Right ventricle myocardium inferior (tissue), 1 donor: ENCODE measurements around the gene FBXO34. TPM values are rescaled to one million over a fixed set of nuclear protein-coding genes. Genes with fewer than 3 reads are reported as not detected.

Experiments used
- ATAC-seq: fragments of 200-7000 bp; cut with Tn5 transposase; one replicate; pipeline ENCODE4 v1.9.1; 2020; ENCODE audit warnings: mild to moderate bottlenecking, moderate library complexity
- DNase-seq: peaks from one replicate; pipeline ENCODE4 v3.0.0; 2021; ENCODE audit errors: missing footprints
- intact Hi-C: fragments of 100-400 bp; cut with DNase I; formaldehyde crosslinking; loops from one replicate; pipeline ENCODE4 v1.11.0; 2022
- total RNA-seq: library from RNA; stranded (reverse); fragmentation: NEBNext Ultra II Directional; extraction: Animal tissue kit (Norgen Biotek cat#: 25700); gene quantifications from one replicate; pipeline ENCODE4 v1.2.1, GENCODE V29; 2021
- donor health status: DM: no; HTN: yes; CAD: no; lungs with severe emphysema.

Gene FBXO34
- total RNA-seq, 1 donor from 2014 or later = 24.5 TPM

DNA sequence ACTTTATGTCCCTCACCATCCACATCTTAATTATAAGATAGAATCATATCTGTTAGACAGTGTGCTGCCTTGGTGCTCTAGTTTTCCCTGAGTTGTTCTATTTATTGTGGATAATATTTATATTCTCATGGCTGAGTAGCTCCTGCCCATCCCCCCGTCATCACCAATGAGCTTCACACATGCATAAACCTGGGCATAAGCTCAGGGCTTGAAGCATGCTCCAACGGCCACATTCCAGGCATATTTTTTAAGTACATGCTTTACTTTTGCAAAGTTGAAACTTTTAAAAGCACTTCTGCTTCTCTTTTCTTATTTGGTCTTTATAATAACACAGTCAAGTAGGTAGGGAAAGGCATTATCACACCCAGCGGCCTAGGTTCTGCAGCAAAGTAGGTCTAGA is 3.4 kb upstream of the FBXO34 start:
- no peak for DNase-seq
- ATAC-seq = no peak
- intact Hi-C loops = no loop called here

DNA sequence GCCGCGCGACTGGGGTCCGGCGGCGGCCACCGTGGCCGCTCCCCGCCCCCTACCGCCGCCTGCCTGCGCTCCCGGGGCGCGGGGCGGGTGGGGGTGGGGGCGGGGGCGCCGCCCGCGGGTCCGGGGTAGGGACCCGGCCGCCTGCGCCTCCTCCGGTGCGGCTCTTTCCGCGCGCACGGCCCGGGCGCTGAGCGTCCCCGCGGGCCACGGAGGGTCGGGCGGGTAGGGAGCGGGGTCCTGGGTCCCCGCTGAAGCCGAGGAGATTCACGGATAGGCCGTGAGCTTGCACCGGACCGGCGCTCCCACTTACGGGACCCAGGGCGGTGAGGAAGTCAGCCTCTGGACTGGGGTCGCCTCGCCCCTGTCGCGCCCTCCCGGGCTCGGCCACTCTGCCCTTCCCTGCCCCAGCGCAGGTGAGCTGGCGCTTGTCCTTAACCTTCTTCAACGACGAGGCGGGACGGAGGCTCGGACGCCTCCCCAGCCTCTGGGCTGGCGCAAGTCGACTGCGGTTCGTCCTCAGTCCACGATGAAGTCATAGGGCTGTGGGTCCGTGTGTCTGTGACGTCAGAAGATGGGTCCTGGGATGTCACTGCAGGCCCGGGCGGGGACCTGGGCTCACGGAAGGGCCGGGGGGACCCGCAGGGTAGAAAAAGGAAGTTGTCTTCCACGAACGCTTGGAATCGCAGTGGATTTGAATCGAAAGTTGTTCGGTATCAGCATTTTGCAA is 514 bp downstream of the FBXO34 start:
- intact Hi-C loops = loop anchor here (1.0 to 10.0 kb wide), 5 partner anchors 31 to 217 kb away; partner anchors contain the start of genes ATG14 and MAPK1IP1L
- DNase-seq (peak; percentile 78), ATAC-seq (peak; percentile 38)

DNA sequence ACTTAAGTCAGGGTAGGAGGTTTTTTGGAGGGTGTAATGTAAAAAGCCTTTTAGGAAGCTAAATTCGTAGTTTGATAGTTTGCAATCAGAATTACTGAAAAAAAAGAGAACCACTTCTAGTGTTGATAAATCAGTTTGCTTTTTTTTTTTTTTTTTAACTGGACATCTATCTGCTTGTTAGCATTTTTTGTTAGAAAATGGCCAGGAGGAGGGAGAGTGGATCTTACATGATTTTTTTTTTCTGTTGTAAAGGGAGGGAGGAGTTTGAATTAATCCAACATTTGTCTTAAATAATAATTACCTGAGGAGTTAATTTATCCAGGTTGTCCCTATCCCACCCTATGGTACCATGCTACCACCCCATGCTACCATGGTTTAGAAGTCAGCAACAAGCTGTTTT is 1.2 kb downstream of the FBXO34 start:
- ATAC-seq = no peak
- intact Hi-C loops = loop anchor here (2.0 to 10.0 kb wide), 3 partner anchors 30 to 218 kb away; partner anchors contain the start of genes ATG14 and MAPK1IP1L
- no peak for DNase-seq

DNA sequence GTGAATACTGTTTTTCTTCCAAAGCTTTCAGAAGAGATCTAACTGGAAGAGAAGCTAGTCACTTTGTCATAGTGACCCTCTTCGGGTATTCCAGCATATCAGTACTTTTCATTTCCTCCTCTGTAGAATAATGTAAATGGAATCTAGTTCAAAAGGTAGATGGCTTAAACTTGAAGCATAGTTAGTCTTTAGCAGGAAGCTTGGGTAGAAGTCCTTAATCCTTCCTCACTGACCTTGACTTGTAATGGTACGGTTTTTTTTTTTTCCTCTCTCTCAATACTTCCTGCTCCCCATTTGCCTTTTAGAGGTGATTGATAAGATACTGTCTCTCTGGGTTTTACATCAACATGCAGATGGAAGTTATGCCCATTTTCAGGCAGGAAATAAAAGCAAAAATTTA is 1.7 kb downstream of the FBXO34 start:
- no peak for DNase-seq
- intact Hi-C loops = loop anchor here (2.0 to 10.0 kb wide), 3 partner anchors 30 to 218 kb away; partner anchors contain the start of genes ATG14 and MAPK1IP1L
- ATAC-seq = no peak

DNA sequence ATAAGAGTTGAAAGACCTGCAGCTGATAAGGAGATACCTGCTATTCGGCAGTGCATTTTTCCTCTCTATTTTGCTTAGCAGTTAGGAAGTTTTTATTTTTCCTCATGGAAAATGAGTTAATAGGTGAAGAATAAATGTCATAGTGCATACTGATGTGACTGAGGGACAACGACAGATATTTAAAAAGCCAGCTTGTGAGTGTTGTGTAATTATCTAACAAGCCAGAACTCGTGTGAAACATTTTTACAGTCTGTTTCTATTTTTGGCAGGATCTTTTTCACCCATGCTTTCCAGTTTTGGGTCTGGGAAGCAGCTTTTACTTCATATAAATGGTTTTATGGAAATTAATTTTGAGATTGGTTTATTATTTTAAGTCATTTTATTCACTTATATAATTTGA is 2.9 kb downstream of the FBXO34 start:
- ATAC-seq = no peak
- intact Hi-C loops = loop anchor here (5.0 to 10.0 kb wide), 2 partner anchors 138 to 219 kb away; partner anchors contain the start of genes ATG14 and MAPK1IP1L
- DNase-seq = no peak

DNA sequence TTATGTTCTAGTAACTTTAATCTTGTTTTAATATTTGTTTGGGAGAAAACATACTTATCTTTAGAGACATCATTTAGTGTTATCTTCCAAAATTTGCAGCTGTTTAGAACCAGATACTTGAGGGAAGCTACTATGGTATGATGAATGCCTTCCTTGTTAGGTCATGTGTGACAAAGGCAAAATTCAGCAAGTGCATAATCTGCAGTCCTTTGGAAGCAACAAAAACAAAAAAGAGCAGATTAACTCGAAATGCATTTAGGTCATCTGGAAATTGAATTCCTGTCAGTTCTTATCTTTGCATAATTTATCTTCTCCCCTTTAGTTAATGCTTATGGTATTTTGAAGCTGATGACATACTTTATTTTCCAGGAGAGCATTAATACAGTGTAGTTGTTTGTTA is 3.5 kb downstream of the FBXO34 start:
- ATAC-seq (no peak), DNase-seq (no peak)
- intact Hi-C loops = loop anchor here (5.0 to 10.0 kb wide), 2 partner anchors 138 to 220 kb away; partner anchors contain the start of genes ATG14 and MAPK1IP1L

DNA sequence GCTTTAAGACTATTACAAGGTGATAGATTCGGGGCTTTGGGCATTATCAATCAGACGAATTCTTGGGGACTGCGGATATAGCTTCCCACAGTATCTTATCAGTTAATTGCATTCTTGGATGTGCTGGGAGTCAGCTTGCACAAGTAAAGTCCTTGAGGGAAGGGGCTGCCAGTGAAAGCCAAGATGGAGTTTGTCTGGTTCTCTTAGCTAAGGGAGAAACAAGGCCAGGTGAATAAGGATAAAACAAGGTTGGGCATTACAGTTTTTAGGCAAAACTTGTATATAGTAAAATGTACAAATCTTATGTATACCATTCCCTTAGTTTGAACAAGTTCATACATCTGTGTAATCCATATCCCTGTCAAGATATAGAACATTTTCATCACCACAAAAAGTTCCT is 5.5 kb downstream of the FBXO34 start:
- ATAC-seq (no peak), DNase-seq (no peak)
- intact Hi-C loops = loop anchor here (10.0 kb wide), 1 partner anchor 222 kb away; the partner anchor contains the start of gene MAPK1IP1L

DNA sequence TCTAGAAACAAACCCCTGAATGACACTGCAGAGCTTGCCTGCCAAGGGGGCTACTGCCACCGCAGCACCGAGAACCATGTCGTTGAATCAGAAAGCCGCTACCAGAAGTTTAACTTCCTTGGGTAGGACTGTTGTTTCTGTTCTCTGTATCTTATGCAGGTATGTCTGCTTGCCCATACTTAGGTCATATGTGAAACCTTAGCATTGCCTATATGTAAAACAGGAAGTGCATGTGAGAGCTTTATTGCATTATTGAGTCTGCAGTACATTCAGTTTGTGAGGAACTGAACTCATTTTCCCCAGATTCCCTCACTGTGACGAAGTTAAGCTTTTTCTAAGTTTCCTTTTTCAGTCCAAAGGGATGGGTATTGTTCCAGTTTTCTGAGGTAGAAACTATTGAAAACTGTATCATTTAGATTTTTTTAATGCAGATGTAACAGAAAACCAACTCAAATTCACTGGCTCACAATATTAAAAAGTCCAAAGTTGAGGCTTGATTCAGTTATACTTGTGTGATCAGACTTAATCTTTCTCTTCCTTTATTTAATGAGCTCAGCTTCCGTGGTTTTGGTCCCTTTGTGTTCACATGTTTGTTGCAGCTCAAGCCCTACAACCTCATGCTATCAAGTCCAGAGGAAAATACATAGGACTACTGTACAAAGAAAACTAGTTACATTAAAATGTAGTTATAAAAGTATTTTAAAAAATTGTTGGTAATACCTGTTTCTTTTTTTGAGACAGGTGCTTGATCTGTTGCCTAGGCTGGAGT is 6.9 kb downstream of the FBXO34 start:
- no peak for DNase-seq
- no peak for ATAC-seq
- intact Hi-C loops = loop anchor here (10.0 kb wide), 1 partner anchor 223 kb away; the partner anchor contains the start of gene MAPK1IP1L

DNA sequence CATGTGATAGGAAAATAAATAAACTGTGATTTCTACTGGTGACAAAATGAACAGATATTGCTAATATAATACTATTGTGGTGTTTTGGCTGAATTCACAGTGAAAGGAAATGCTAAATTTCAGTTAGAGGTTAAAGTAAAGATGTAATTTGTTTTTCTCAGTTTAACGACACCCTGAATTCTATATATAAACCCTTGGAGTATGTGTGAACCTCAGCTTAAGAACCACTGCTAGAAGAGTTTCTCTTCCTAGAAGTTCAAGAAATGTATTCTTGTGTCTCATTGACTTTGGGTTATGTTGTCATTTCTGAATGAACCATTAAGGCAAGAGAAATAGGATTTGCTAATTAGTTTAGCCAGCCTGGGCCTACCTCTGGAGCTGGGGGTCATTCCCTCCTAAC is 8.2 kb downstream of the FBXO34 start:
- DNase-seq (no peak), ATAC-seq (no peak)
- intact Hi-C loops = loop anchor here (10.0 kb wide), 1 partner anchor 225 kb away; the partner anchor contains the start of gene MAPK1IP1L

DNA sequence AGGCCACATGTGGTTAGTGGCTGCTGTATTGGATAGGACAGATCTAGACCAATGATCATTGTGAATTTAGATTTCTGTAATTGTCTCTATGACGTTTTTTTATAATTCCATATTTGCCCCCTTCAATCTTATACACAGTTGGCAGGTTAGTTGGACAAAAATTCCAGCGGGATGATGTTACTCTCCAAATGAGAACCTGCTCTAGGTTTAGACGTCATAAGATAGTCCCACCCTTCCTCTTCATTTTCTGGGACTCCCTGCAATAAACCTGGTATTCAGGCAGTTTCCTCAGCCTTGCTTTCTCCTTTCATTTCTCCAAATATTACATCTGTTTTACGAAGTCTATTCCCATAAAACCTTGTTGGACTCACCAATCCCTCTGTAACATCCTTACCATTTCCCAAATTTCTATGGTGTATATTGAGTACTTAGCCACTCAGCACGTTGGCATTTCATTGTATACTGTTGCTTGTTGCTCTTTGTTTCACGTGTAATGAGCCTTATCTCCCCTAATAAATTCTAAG is 10.2 kb downstream of the FBXO34 start:
- intact Hi-C loops = no loop called here
- DNase-seq (no peak), ATAC-seq (no peak)

DNA sequence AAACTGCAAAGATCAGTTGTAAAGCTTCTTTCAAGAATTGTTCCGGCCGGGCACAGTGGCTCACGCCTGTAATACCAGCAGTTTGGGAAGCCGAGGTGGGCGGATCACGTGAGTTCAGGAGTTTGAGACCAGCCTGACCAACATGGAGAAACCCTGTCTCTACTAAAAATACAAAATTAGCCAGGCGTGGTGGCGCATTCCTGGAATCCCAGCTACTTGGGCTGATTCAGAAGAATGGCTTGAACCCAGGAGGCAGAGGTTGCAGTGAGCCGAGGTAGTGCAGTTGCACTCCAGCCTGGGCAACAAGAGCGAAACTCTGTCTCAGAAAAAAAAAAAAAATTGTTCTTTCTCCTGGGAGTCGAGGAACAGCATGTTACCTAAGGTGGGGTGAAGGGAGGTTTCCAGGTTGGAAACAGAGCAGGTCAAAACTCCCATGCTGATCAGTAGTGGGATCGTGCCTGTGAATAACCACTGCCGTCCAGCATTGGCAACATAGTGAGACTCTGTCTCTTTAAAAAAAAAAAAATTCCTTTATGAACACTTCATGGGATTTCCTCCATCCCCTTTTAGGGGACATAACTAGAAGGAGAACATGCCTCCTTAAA is 13.9 kb downstream of the FBXO34 start:
- intact Hi-C loops = no loop called here
- ATAC-seq (no peak), DNase-seq (no peak)

DNA sequence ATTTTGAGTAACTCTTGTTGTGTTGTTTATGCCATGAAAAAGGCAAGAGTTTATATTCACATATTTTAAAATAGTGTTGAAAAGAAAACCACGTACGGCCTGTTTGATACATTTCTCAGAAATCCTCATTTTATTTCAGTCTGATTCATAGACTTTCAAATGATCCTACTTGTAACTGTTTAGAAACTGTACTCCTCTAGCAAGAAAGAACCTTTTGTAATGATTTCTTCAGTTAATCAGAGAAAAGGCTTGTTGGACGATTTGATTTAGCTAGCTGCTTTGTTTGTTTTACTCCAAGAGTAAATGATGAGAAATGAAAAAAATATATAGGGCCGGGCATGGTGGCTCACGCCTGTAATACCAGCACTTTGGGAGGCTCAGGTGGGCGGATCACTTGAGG is 17.2 kb downstream of the FBXO34 start:
- no peak for ATAC-seq
- no peak for DNase-seq
- intact Hi-C loops = no loop called here

DNA sequence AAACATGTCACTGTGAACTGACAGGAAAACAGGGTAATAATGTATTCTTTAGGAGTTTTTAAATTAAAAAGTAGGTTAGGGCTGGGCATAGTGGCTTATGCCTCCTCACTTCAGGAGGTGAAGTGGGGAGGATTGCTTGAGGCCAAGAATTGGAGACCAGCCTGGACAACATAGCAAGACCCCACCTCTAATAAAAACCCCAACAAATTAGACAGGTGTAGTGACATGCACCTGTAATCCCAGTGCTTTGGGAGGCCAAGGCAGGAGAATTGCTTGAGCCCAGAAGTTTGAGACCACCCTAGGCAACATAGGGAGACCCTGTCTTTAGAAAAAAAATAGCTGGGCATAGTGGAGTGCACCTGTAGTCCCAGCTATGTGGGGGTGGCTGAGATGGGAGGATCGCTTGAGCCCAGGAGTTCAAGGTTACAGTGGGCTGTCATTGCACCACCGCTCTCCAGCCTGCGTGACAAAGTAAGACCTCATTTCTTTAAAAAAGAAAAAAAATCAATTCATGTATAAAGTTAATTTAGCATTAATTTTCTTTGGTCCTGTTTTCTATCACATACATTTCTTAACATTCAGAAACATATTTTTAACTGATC is 20.4 kb downstream of the FBXO34 start:
- no peak for ATAC-seq
- DNase-seq = no peak
- intact Hi-C loops = no loop called here

DNA sequence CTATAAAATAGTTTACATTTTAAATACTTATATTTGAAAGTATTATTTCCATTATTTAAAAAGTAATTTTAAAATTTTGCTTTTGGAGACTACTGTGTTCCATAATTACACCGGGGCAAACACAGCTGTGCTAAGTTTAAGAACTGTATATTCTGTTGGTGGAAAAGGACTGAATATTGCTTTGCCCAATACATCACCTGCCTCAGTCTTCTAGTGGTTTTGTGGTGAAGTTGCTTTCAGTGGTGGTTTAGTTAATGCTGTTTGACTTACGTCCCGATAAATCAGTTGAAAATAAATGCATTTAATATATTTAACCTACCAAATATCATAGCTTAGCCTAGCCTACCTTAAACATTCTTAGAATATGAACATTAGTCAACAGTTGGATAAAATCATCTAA is 23.4 kb downstream of the FBXO34 start:
- intact Hi-C loops = no loop called here
- no peak for DNase-seq
- ATAC-seq = no peak

DNA sequence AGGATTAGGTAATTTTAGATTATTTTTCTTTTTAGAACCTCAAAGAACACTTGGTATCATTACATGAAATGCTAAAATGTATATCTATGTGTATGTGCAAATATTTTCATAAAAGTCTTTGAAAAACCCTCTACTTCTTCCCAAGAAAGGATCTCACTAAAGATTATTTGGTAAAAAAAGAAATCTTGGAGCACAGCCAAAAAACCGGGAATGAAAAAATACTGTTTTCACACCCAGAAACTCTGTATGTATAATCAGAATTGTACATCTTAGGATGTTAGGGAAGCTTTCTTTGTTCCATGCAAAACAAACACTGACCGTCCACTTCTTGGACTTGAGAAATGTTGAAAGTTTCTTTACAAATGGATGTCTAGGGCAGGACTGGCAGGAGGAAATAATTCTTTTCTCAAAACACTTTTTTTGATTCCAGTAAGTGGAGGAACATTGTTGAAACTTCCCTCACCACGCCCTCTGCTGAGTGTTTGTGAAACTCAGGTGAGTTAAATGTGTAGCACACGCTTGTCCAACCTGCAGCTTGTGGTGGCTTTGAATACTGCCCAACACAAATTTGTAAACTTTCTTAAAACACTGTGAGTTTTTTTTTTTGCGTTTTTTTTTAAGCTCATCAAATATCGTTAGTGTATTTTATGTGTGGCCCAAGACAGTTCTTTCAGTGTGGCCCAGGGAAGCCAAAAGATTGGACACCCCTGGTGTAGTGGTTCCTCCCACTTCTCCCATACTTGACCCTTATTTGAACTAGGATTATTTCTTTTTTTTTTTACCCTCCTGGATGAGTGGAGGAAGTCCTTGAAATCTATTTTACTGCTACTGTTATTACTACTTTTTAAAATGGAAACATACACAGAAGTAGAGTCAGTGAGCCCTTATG is 26.6 kb downstream of the FBXO34 start:
- intact Hi-C loops = no loop called here
- DNase-seq = no peak
- no peak for ATAC-seq

DNA sequence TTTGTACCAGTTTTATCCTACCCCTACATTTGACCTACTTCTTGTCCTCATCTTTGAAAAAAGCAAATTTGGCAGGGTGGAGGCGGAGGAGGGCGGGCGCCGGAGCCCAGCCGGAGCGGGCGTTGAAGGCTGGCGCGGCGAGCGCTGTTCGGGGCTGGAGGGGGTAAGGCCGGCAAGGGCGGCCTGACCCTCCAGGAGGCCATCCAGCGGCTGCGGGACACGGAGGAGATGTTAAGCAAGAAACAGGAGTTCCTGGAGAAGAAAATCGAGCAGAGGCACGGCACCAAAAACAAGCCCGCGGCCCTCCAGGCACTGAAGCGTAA is 27.2 kb downstream of the FBXO34 start:
- DNase-seq (no peak), ATAC-seq (no peak)
- intact Hi-C loops = no loop called here

DNA sequence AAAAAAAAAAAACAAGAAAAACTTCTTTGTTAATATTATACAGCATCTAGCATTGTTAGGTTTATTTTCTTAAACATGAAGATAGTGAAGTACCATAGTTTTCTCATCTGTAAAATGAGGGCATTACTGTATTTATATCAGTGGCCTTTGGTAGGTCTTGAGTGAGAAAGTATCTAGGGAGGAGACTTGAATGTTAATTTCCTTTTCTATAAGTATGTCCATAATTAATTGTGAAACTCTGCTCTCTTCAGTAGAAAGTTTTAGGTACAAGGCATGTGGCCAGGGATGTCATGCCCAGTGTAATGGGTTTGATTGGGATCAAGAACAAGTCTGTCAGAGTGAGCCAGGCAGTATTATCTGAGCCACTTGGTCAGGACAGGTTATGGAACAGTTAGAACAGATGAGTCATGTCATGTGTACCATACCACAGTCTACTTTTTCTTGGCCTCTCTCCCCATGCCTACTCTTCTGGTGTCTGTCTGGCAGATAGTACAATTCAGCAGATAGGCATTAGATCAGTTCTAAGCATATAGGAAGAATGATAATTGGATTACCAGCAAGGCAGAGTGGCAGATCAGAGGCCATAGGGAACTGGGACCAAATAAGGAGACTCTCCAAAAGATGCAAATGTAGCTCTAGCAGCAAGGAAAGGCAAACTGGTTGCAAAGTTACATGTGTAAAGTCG is 30.4 kb downstream of the FBXO34 start:
- no peak for DNase-seq
- peak; percentile 84 for ATAC-seq
- intact Hi-C loops = loop anchor here (2.0 kb wide), 1 partner anchor 29 kb away; no protein-coding TSS in a partner anchor
